GM18909 (cell line): Measurements from ENCODE around the gene CTCF.

Source experiments
- ATAC-seq: cut with Tn5 transposase; IDR thresholded peaks from one replicate; pipeline ENCODE4 v1.9.1; 2021; ENCODE audit warnings: mild to moderate bottlenecking; ENCODE audit not compliant: unreplicated experiment, poor library complexity

CTCF gene

GRCh38 chr16:67546761-67547422 is 15.4 kb upstream of the CTCF start:
- peak; percentile 32 for ATAC-seq

- ATAC-seq = peak; percentile 41
Observed at GRCh38 chr16:67547423-67548264, 14.7 kb upstream of the CTCF start.

GRCh38 chr16:67548265-67549126 is 13.8 kb upstream of the CTCF start:
- peak; percentile 45 for ATAC-seq

- no peak for ATAC-seq
Observed at GRCh38 chr16:67549240-67549639, 13.1 kb upstream of the CTCF start.

- no peak for ATAC-seq
Observed at GRCh38 chr16:67549936-67550335, 12.4 kb upstream of the CTCF start.

- no peak for ATAC-seq
Observed at GRCh38 chr16:67551091-67551490, 11.2 kb upstream of the CTCF start.

- ATAC-seq = no peak
Observed at GRCh38 chr16:67551972-67552371, 10.4 kb upstream of the CTCF start.

GRCh38 chr16:67552476-67552875 is 9.8 kb upstream of the CTCF start:
- no peak for ATAC-seq

- no peak for ATAC-seq
Observed at GRCh38 chr16:67555795-67556212, 6.5 kb upstream of the CTCF start.

GRCh38 chr16:67558859-67559258 is 3.5 kb upstream of the CTCF start:
- no peak for ATAC-seq

- ATAC-seq = no peak
Observed at GRCh38 chr16:67560827-67561342, 1.4 kb upstream of the CTCF start.

- ATAC-seq = no peak
Observed at GRCh38 chr16:67561501-67561823, 864 bp upstream of the CTCF start.

GRCh38 chr16:67561824-67562525 is 351 bp upstream of the CTCF start:
- ATAC-seq = peak; percentile 84

- peak; percentile 13 for ATAC-seq
Observed at GRCh38 chr16:67562918-67563707, 787 bp downstream of the CTCF start.

- no peak for ATAC-seq
Observed at GRCh38 chr16:67563708-67564468, 1.6 kb downstream of the CTCF start.

GRCh38 chr16:67565470-67566100 is 3.3 kb downstream of the CTCF start:
- ATAC-seq = no peak

GRCh38 chr16:67571464-67571863 is 9.1 kb downstream of the CTCF start:
- ATAC-seq = no peak

- ATAC-seq = no peak
Observed at GRCh38 chr16:67571981-67572431, 9.7 kb downstream of the CTCF start.
